Astrocyte of the cerebellum (primary cell): Measurements from ENCODE around the gene COA5.

ENCODE experiments used
- DNase-seq: peaks from one replicate; pipeline ENCODE4 v3.0.0-alpha.2; 2011; ENCODE audit warnings: low read depth
- H3K4me3 ChIP-seq: 2 replicates; pipeline ENCODE4 v1.5.1; 2011; ENCODE audit warnings: mild to moderate bottlenecking, low read depth, low read length, moderate library complexity
- CTCF ChIP-seq: IDR thresholded peaks from 2 replicates; pipeline ENCODE4 v1.5.1; 2012; ENCODE audit warnings: low read length, low read depth, moderate library complexity, mild to moderate bottlenecking; ENCODE audit errors: missing control alignments
- in situ Hi-C: cut with HindIII; loops from 2 replicates; pipeline ENCODE4 v1.10.0; 2017; ENCODE audit warnings: low sequenced_read_pairs

Gene COA5

GRCh38 chr2:98585386-98585785 is 22.9 kb downstream of the COA5 start:
- TF ChIP-seq CTCF, result no peak
- in situ Hi-C loops, result no loop called here
- H3K4me3 ChIP-seq, result no peak overlapping the region
- no peak for DNase-seq

GRCh38 chr2:98583816-98584618 is 24.3 kb downstream of the COA5 start:
- no peak overlapping the region for H3K4me3 ChIP-seq
- in situ Hi-C loops, result no loop called here
- no peak for TF ChIP-seq CTCF
- DNase-seq, result no peak

GRCh38 chr2:98583276-98583675 is 25.0 kb downstream of the COA5 start:
- in situ Hi-C loops, result no loop called here

GRCh38 chr2:98582523-98582922 is 25.8 kb downstream of the COA5 start:
- in situ Hi-C loops, result no loop called here
- no peak for TF ChIP-seq CTCF

More at GRCh38 chr2:98583276-98583675, 25.0 kb downstream of the COA5 start:
- H3K4me3 ChIP-seq, result no peak overlapping the region
- no peak for TF ChIP-seq CTCF
- DNase-seq, result no peak

GRCh38 chr2:98580656-98581284 is 27.5 kb downstream of the COA5 start:
- no peak for DNase-seq
- in situ Hi-C loops, result no loop called here
- no peak for TF ChIP-seq CTCF
- no peak overlapping the region for H3K4me3 ChIP-seq

More at GRCh38 chr2:98582523-98582922, 25.8 kb downstream of the COA5 start:
- no peak for DNase-seq
- H3K4me3 ChIP-seq, result no peak overlapping the region

GRCh38 chr2:98579926-98580325 is 28.4 kb downstream of the COA5 start:
- DNase-seq, result no peak
- in situ Hi-C loops, result no loop called here

More at GRCh38 chr2:98579926-98580325, 28.4 kb downstream of the COA5 start:
- no peak for TF ChIP-seq CTCF
- H3K4me3 ChIP-seq, result no peak overlapping the region
